HepG2 (cell line): ENCODE measurements around the gene ARHGAP12. TPM values are rescaled to one million over a fixed set of nuclear protein-coding genes. Genes with fewer than 3 reads are reported as not detected.

Source experiments
- ATAC-seq: fragments of 200-7000 bp; cut with Tn5 transposase; 3 replicates; pipeline ENCODE4 v1.9.1; 2020; ENCODE audit warnings: mild to moderate bottlenecking, moderate library complexity
- BruUV-seq: library from RNA; stranded (reverse); fragments of 400-500 nt; replicated peaks from 2 replicates; lab custom pipeline; 2021; lab: Mats Ljungman, UMichigan
- CTCF ChIA-PET: fragments of 300-600 bp; formaldehyde crosslinking; extraction: SDS; loops from one replicate; lab custom pipeline; 2021; ENCODE audit warnings: low total read pairs, inconsistent platforms, low intra/inter-chr PET ratio; lab: Yijun Ruan, JAX
- POLR2A ChIA-PET: fragments of 350-600 bp; sonication (Branson Sonifier 250); formaldehyde crosslinking; loops from one replicate; lab custom pipeline; 2020; ENCODE audit warnings: antibody characterized with exemption, inconsistent platforms; lab: Yijun Ruan, JAX
- DNase-seq: peaks from one replicate; pipeline ENCODE4 v3.0.0-alpha.2; 2015; ENCODE audit warnings: low spot score
- FAIRE-seq: peaks from 3 replicates; lab custom pipeline; 2011; peaks lifted over from hg19 to GRCh38; lab: Jason Lieb, UNC
- H2AFZ ChIP-seq: one replicate; pipeline ENCODE4 v1.6.1; 2011; ENCODE audit warnings: low read length, inconsistent platforms
- H3K27ac ChIP-seq: fragments of 300-600 bp; 3 replicates; pipeline ENCODE4 v1.8.0; 2011; ENCODE audit warnings: mixed run types, mild to moderate bottlenecking, mixed read lengths, low read length, inconsistent platforms; ENCODE audit not compliant: insufficient read depth; ENCODE audit errors: extremely low read length
- H3K27me3 ChIP-seq, 2 experiments: fragments of 200-600 bp in 1 of 2; 2 replicates in 1 of 2; 3 replicates in 1 of 2; pipeline versions ENCODE4 v1.6.0 to v1.8.0; 2011; ENCODE audit warnings: low read length in 2 of 2, mild to moderate bottlenecking in 2 of 2, moderate library complexity in 2 of 2, inconsistent platforms in 1 of 2; ENCODE audit not compliant: insufficient read depth in 2 of 2, control insufficient read depth in 1 of 2
- H3K36me3 ChIP-seq, 2 experiments: fragments of 200-600 bp in 1 of 2; replicated peaks in 1 of 2; 2 replicates in 1 of 2; 3 replicates in 1 of 2; pipeline versions ENCODE4 v1.5.1 to v1.8.0; 2011; ENCODE audit warnings: low read length in 2 of 2, inconsistent platforms in 1 of 2; ENCODE audit not compliant: insufficient read depth in 2 of 2, control insufficient read depth in 1 of 2
- H3K4me1 ChIP-seq: 2 replicates; pipeline ENCODE4 v1.5.1; 2012; ENCODE audit warnings: low read length, inconsistent platforms; ENCODE audit not compliant: insufficient read depth
- H3K4me2 ChIP-seq: 2 replicates; pipeline ENCODE4 v1.6.0; 2011; ENCODE audit warnings: low read depth, low read length, inconsistent platforms
- H3K4me3 ChIP-seq, 3 experiments: fragments of 200-600 bp in 1 of 3; sonication (generic), shearing (Covaris generic) in 1 of 3; replicated peaks in 1 of 3; 2 replicates each; pipeline ENCODE4 v1.5.1; 2011 to 2016; ENCODE audit warnings: low read length in 3 of 3, inconsistent platforms in 2 of 3, low read depth in 2 of 3, mild to moderate bottlenecking in 2 of 3, control low read depth in 1 of 3, mixed read lengths in 1 of 3; ENCODE audit not compliant: insufficient read depth in 1 of 3
- H3K79me2 ChIP-seq: one replicate; pipeline ENCODE4 v1.6.1; 2011; ENCODE audit warnings: low read length, inconsistent platforms; ENCODE audit not compliant: insufficient read depth
- H3K9ac ChIP-seq: 2 replicates; pipeline ENCODE4 v1.6.0; 2011; ENCODE audit warnings: mild to moderate bottlenecking, low read depth, low read length, inconsistent platforms; ENCODE audit not compliant: insufficient read depth
- H3K9me3 ChIP-seq: 2 replicates; pipeline ENCODE4 v1.5.1; 2012; ENCODE audit warnings: mild to moderate bottlenecking, low read length
- H4K20me1 ChIP-seq: 2 replicates; pipeline ENCODE4 v1.6.0; 2011; ENCODE audit warnings: inconsistent platforms, mild to moderate bottlenecking, low read length, moderate library complexity; ENCODE audit not compliant: insufficient read depth
- ELF1 ChIP-seq: sonication (generic); formaldehyde crosslinking; IDR thresholded peaks from 2 replicates; pipeline ENCODE4 v1.4.0; 2020; ENCODE audit warnings: missing genetic modification reagents
- FIP1L1 ChIP-seq: fragments of 200-400 bp; formaldehyde crosslinking; IDR thresholded peaks from 2 replicates; pipeline ENCODE4 v1.6.1; 2018; ENCODE audit warnings: low read depth, mild to moderate bottlenecking, low read length, moderate library complexity, borderline replicate concordance; ENCODE audit not compliant: insufficient read depth
- KDM1A ChIP-seq: IDR thresholded peaks from 2 replicates; pipeline ENCODE4 v1.6.1; 2016; ENCODE audit warnings: missing compliant biosample characterization
- MAF1 ChIP-seq: sonication (generic); formaldehyde crosslinking; IDR thresholded peaks from 2 replicates; pipeline ENCODE4 v1.5.0; 2020; ENCODE audit warnings: missing genetic modification reagents, borderline replicate concordance
- ZNF530 ChIP-seq: sonication (generic); formaldehyde crosslinking; IDR thresholded peaks from 2 replicates; pipeline ENCODE4 v1.5.0; 2020; ENCODE audit warnings: low read depth, mild to moderate bottlenecking, missing genetic modification reagents
- ZSCAN29 ChIP-seq: sonication (generic); formaldehyde crosslinking; conservative IDR thresholded peaks from 2 replicates; pipeline ENCODE4 v1.4.0; 2020; ENCODE audit warnings: mild to moderate bottlenecking, missing genetic modification reagents
- WGBS: methylation state at CpG from one replicate; pipeline ENCODE4 v1.1.6; 2017; ENCODE audit warnings: low lambda C conversion rate; 5-methylcytosine and 5-hydroxymethylcytosine counted together
- in situ Hi-C: cut with HindIII; loops from 2 replicates; pipeline ENCODE4 v1.10.0; 2017; ENCODE audit warnings: low pct_unique_long_range_greater_than_20kb; ENCODE audit not compliant: extremely low pct_ligation_motif_present
- intact Hi-C: fragments of 100-400 bp; cut with micrococcal nuclease; formaldehyde crosslinking; loops from one replicate; pipeline ENCODE4 v1.10.0; 2022; ENCODE audit not compliant: unreplicated experiment
- polyA plus RNA-seq, 8 experiments: library from polyadenylated mRNA; depleted of rRNA in 3 of 8; stranded (reverse) in 7 of 8; unstranded in 1 of 8; fragments of >200 nt; fragmentation: Illumina TruSeq in 4 of 8; extraction: Trizol in 4 of 8; gene quantifications; 2 replicates each; pipeline versions ENCODE4 v1.2.1 to v1.2.3, GENCODE V29; 2011 to 2016; ENCODE audit warnings: low read depth in 4 of 8, missing spikeins in 1 of 8, mixed read lengths in 1 of 8; ENCODE audit not compliant: insufficient read depth in 1 of 8
- total RNA-seq, 5 experiments: library from RNA; depleted of rRNA; stranded (reverse); fragments of >200 nt; fragmentation: Illumina TruSeq; extraction: Trizol; gene quantifications; 2 replicates each; pipeline ENCODE4 v1.2.3, GENCODE V29; 2016; ENCODE audit warnings: low read depth in 1 of 5

ARHGAP12 gene
- total and polyA plus RNA-seq, 2 of the 13 experiments (the other 11 are each of a cell fraction or from before 2014, with no cell fraction given): 25.0 to 54.6 TPM

DNA sequence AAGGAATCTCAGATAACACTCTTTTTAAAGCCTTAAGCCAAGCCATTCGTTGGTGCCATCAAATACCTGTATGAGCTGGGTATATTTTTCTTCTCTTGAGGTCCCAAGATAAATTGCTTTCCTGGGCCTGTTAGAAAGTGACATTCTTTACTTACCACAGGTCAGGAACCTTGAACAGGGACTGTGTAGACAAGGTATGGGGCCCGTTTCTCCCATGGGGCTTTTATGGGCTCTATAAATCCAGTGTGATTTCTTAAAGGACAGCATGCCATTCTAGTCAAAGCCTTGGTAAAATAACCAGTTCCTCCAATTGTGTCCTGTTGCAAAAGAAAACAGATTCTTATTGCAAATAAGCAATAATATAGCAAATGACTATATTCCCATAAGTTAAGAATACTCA, 24.8 kb upstream of the ARHGAP12 start:
- H3K27me3 ChIP-seq: no peaks in the 10 kb centered on the region
- no peak overlapping the region for H3K9ac ChIP-seq
- H3K27ac ChIP-seq: no peak overlapping the region
- no peak overlapping the region for H3K4me2 ChIP-seq
- no peak for TF ChIP-seq ELF1 (CRISPR knock-in tag)
- TF ChIP-seq ZSCAN29 (CRISPR knock-in tag): 0 out of 2 replicates have a peak, but pooled peaks have one; percentile 37
- TF ChIP-seq FIP1L1: no peak
- POLR2A ChIA-PET: no interaction called here
- intact Hi-C loops (no loop called here), in situ Hi-C loops (no loop called here)
- peaks cover 40% of the 10 kb centered on the region for H3K4me1 ChIP-seq
- FAIRE-seq (no peak), ATAC-seq (no peak), DNase-seq (no peak)
- 0 out of 5 replicates have a peak, but pooled peaks cover 0 to 3% of the 10 kb centered on the region in 2 experiments for H3K36me3 ChIP-seq
- H3K4me3 ChIP-seq: no peak overlapping the region
- 47% methylated on average over 2 of the region's 2 CpGs for WGBS
- no peak overlapping the region for H2AFZ ChIP-seq
- CTCF ChIA-PET: no interaction called here
- peaks cover 25% of the 10 kb centered on the region for H3K9me3 ChIP-seq
- no TSS peak for BruUV-seq
- no peaks in the 10 kb centered on the region for H4K20me1 ChIP-seq
- no peaks in the 10 kb centered on the region for H3K79me2 ChIP-seq

DNA sequence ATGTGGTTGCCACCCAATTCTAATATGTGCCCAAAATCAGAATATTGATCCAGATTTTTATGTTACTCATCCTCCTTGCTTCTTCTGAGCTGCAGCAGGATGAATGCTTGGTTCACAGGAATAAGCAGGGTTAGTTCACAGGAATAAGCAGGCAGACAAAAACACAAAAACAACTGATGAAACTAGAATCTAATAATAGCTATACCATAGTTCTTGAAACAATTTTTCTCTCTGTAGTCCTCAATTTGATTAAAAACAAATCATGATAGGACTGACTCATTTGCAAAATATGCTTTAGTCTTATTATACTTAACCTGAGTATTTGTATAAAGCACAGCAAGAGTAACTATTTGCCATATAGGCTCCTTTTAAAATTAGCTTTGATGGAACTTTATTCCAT, 24.4 kb upstream of the ARHGAP12 start:
- POLR2A ChIA-PET: no interaction called here

More for the DNA sequence above, 24.4 kb upstream of the ARHGAP12 start:
- DNase-seq: no peak
- Histone ChIP-seq H3K4me1 (peaks cover 42% of the 10 kb centered on the region), H3K36me3 (0 out of 5 replicates have a peak, but pooled peaks cover 0 to 3% of the 10 kb centered on the region in 2 experiments), H3K4me2 (no peak overlapping the region), H3K9me3 (peaks cover 25% of the 10 kb centered on the region), H3K27me3 (no peaks in the 10 kb centered on the region), H3K27ac (no peak overlapping the region), H3K9ac (no peak overlapping the region), H3K79me2 (peaks cover 2% of the 10 kb centered on the region), H3K4me3 (no peak overlapping the region), H4K20me1 (no peaks in the 10 kb centered on the region), H2AFZ (no peak overlapping the region)
- no TSS peak for BruUV-seq
- ATAC-seq: no peak
- no peak for FAIRE-seq
- CTCF ChIA-PET: no interaction called here
- TF ChIP-seq ZNF530 (CRISPR knock-in tag) (no peak), MAF1 (CRISPR knock-in tag) (no peak), KDM1A (CRISPR knock-in tag) (no peak)
- intact Hi-C loops: no loop called here
- in situ Hi-C loops: no loop called here
